ENCODE data around the gene RPN2. TPM values are rescaled to one million over a fixed set of nuclear protein-coding genes. Genes with fewer than 3 reads are reported as not detected.
"Not testable (repeated sequence)": the region's sequence is repeated elsewhere in the genome, so short reads cannot be mapped to it uniquely, and the experiment has no call there.

The RPN2 gene
- total RNA-seq, 4 donors from 2014 or later = 86.7 to 114 (median 110) TPM

DNA sequence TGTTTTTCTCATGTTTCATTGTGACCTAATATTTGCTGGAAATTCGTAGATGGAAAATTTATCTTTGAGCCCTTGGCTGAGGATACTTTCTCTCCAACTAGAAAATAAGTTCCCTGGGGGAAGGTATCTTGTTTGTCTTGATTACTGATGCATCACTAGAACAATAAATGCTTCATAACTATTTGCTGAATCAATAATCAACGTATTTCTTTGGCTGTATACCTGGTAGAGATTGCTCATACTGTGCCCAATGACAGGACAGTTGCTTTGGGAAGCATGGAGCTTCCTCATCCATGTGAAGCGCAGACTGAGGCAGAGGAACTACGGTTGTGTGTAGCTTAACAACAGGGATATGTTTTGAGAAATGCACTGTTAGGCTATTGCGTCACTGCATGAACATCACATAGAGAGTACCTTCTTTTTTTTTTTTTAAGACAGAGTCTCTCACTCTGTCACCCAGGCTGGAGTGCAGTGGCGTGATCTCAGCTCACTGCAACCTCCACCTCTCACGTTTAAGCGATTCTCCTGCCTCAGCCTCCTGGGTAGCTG is 34.2 kb upstream of the RPN2 start:
- H3K36me3 ChIP-seq = peaks cover 0 to 47% of the 10 kb centered on the region in 2 donors
- no peak for TF ChIP-seq POLR2AphosphoS5 (IDR thresholded peaks at IDR 0.05)
- TF ChIP-seq POLR2A (IDR thresholded peaks at IDR 0.05) = no peak
- TF ChIP-seq EP300 (IDR thresholded peaks at IDR 0.05) = no peak
- TF ChIP-seq, protein P1, sequence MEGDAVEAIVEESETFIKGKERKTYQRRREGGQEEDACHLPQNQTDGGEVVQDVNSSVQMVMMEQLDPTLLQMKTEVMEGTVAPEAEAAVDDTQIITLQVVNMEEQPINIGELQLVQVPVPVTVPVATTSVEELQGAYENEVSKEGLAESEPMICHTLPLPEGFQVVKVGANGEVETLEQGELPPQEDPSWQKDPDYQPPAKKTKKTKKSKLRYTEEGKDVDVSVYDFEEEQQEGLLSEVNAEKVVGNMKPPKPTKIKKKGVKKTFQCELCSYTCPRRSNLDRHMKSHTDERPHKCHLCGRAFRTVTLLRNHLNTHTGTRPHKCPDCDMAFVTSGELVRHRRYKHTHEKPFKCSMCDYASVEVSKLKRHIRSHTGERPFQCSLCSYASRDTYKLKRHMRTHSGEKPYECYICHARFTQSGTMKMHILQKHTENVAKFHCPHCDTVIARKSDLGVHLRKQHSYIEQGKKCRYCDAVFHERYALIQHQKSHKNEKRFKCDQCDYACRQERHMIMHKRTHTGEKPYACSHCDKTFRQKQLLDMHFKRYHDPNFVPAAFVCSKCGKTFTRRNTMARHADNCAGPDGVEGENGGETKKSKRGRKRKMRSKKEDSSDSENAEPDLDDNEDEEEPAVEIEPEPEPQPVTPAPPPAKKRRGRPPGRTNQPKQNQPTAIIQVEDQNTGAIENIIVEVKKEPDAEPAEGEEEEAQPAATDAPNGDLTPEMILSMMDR (IDR thresholded peaks at IDR 0.05) = no peak
- no peak for ATAC-seq
- H3K4me1 ChIP-seq = no peaks in the 10 kb centered on the region
- H3K27ac ChIP-seq = no peak overlapping the region
- 89 to 94% methylated on average over 8 of the region's 8 CpGs for WGBS, 2 donors (ENCODE audit: low coverage in 1 of 2)
- no peaks in the 10 kb centered on the region for H3K27me3 ChIP-seq
- no peaks in the 10 kb centered on the region for H3K9me3 ChIP-seq
- H3K4me3 ChIP-seq = no peak overlapping the region

DNA sequence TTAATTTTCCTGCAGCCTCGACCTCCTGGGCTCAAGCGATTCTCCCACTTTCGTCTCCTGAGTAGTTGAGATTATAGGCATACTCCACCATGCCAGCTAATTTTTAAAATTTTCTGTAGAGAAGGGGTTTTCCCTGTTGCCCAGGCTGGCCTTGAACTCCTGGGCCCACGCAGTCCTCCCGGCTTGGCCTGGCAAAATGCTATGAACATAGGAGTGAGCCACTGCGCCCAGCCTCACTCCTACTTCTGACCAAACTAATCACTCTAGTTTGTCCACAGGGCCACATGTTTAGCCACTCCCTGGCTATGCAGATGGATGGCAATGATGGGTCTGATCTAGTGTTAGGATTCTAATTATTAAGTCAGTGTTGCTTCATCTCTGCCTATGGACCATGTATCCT is 31.9 kb upstream of the RPN2 start:
- Histone ChIP-seq H3K36me3 (peaks cover 0 to 34% of the 10 kb centered on the region in 2 donors), H3K9me3 (no peaks in the 10 kb centered on the region), H3K27ac (no peak overlapping the region), H3K4me3 (no peak overlapping the region), H3K4me1 (no peaks in the 10 kb centered on the region), H3K27me3 (no peaks in the 10 kb centered on the region)
- ATAC-seq = no peak
- 86 to 100% methylated on average over 1 to 3 of the region's 6 CpGs for WGBS, 2 donors (ENCODE audit: low coverage in 1 of 2)
- TF ChIP-seq EP300 (IDR thresholded peaks at IDR 0.05) (no peak), POLR2A (IDR thresholded peaks at IDR 0.05) (no peak), POLR2AphosphoS5 (IDR thresholded peaks at IDR 0.05) (no peak)

DNA sequence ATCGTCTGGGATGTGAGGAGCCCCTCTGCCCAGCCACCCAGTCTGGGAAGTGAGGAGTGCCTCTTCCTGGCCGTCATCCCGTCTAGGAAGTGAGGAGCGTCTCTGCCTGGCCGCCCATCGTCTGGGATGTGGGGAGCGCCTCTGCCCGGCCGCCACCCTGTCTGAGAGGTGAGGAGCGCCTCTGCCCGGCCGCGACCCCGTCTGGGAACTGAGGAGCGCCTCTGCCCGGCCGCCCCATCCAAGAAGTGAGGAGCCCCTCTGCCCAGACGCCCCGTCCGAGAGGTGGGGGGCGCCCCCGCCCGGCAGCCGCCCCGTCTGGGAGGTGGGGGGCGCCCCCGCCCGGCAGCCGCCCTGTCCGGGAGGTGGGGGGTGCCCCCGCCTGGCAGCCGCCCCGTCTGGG is 28.3 kb upstream of the RPN2 start:
- ATAC-seq, H3K27me3 ChIP-seq, H3K27ac ChIP-seq, H3K4me3 ChIP-seq, H3K9me3 ChIP-seq, H3K4me1 ChIP-seq: not testable (repeated sequence)
- WGBS, 2 donors (ENCODE audit: low coverage in 1 of 2) = no CpG with 5 or more reads among the region's 33 CpGs
- H3K36me3 ChIP-seq = peaks cover 0 to 30% of the 10 kb centered on the region in 2 donors

DNA sequence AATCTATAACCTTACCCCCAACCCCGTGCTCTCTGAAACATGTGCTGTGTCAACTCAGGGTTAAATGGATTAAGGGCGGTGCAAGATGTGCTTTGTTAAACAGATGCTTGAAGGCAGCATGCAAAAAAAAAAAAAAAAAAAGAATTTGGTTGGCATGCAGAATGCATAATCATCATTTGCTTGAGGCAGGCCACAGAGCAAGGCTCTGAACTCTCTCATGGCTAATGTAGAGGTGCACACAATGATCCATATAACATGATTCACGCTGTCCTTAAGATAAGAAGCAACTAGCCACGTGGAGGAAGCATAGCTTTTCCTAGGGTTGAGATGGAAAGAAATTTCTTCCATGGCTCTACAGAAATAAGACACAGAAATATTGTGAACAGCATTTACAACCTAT is 27.6 kb upstream of the RPN2 start:
- Histone ChIP-seq H3K27me3 (no peaks in the 10 kb centered on the region), H3K27ac (no peak overlapping the region), H3K4me1 (no peaks in the 10 kb centered on the region), H3K36me3 (peaks cover 0 to 32% of the 10 kb centered on the region in 2 donors), H3K4me3 (no peak overlapping the region), H3K9me3 (no peaks in the 10 kb centered on the region)
- TF ChIP-seq POLR2A (IDR thresholded peaks at IDR 0.05) (no peak), EP300 (IDR thresholded peaks at IDR 0.05) (no peak), POLR2AphosphoS5 (IDR thresholded peaks at IDR 0.05) (no peak)
- TF ChIP-seq, protein P1 (IDR thresholded peaks at IDR 0.05) = no peak
- WGBS, 2 donors (ENCODE audit: low coverage in 1 of 2) = 68 to 83% methylated on average over 2 of the region's 4 CpGs
- no peak for ATAC-seq

DNA sequence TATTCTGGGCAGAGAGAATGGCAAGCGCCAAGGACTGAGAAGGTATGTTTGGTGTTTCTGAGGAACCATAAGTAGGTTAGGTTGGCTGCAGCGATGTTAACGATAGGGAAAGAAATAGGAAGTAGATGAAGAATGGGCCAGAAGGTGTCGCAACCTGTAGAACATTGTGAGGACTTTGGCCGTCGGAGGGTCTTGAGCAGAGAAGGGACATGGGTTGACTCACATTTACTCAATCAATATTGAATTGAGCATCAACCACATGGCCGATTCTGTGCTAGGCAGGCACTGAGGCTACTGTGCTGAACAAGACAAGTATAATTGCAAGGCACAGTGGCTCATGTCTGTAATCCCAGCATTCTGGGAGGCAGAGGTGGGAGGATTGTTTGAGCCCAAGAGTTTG is 26.8 kb upstream of the RPN2 start:
- 93 to 95% methylated on average over 7 of the region's 7 CpGs for WGBS, 2 donors (ENCODE audit: low coverage in 1 of 2)
- no peak overlapping the region for H3K27ac ChIP-seq
- no peak for TF ChIP-seq POLR2A (IDR thresholded peaks at IDR 0.05)
- TF ChIP-seq, protein P1 (IDR thresholded peaks at IDR 0.05) = no peak
- TF ChIP-seq EP300 (IDR thresholded peaks at IDR 0.05) = no peak
- TF ChIP-seq POLR2AphosphoS5 (IDR thresholded peaks at IDR 0.05) = no peak
- H3K36me3 ChIP-seq = peaks cover 0 to 32% of the 10 kb centered on the region in 2 donors
- no peaks in the 10 kb centered on the region for H3K4me1 ChIP-seq
- no peaks in the 10 kb centered on the region for H3K9me3 ChIP-seq
- ATAC-seq = no peak
- H3K4me3 ChIP-seq = no peak overlapping the region
- no peaks in the 10 kb centered on the region for H3K27me3 ChIP-seq

DNA sequence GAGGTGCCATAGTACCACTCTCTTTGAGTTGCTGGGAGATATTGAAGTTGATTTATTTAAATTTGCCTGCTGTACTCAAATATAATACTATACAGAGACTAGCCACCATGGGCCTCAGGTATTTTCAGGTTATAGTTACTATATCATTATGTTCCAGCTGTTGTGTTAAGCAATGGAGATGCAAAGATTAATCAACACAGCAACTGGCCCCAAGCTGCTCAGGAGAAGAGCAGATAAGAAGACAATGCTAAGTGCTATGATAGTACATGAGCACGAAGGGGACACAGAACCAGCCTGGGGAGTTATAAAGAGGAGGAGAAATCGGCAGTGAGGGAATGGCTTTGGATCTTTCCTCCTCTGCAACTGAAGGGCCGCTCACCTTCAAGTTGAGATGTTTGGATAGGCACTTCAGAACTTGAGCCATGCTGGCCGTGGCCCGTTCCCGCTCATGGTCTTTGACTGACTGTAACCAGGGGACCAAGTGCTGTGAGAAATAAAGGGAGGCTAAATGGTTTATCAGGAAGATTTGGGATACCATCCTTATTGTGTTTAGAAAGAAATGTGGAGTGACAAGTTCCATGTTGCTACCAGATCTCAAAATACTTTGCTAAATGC is 24.3 kb upstream of the RPN2 start:
- no peak overlapping the region for H3K4me3 ChIP-seq
- no peaks in the 10 kb centered on the region for H3K27me3 ChIP-seq
- H3K9me3 ChIP-seq = no peaks in the 10 kb centered on the region
- no peak for ATAC-seq
- no peaks in the 10 kb centered on the region for H3K4me1 ChIP-seq
- TF ChIP-seq POLR2A (IDR thresholded peaks at IDR 0.05) (no peak), POLR2AphosphoS5 (IDR thresholded peaks at IDR 0.05) (no peak), EP300 (IDR thresholded peaks at IDR 0.05) (no peak)
- TF ChIP-seq, protein P1 (IDR thresholded peaks at IDR 0.05) = no peak
- H3K36me3 ChIP-seq = peaks cover 0 to 28% of the 10 kb centered on the region in 2 donors
- no peak overlapping the region for H3K27ac ChIP-seq
- 86 to 90% methylated on average over 2 to 6 of the region's 6 CpGs for WGBS, 2 donors (ENCODE audit: low coverage in 1 of 2)

Measured in gastroesophageal sphincter (tissue), 4 donors.